Osteocyte (in vitro differentiated cells): ENCODE measurements around the gene CHST15. TPM values are rescaled to one million over a fixed set of nuclear protein-coding genes. Genes with fewer than 3 reads are reported as not detected.

Source experiments
- DNase-seq: peaks from one replicate; pipeline ENCODE4 v3.0.0; 2021; ENCODE audit warnings: mixed read lengths; ENCODE audit not compliant: unreplicated experiment; ENCODE audit errors: extremely low spot score
- H3K27ac Mint-ChIP-seq: one replicate; pipeline ENCODE4 v1.8.0; 2021; ENCODE audit warnings: mild to moderate bottlenecking, mixed read lengths; ENCODE audit not compliant: unreplicated experiment
- H3K27me3 Mint-ChIP-seq: one replicate; pipeline ENCODE4 v1.8.0; 2021; ENCODE audit warnings: mixed read lengths; ENCODE audit not compliant: unreplicated experiment
- H3K36me3 Mint-ChIP-seq: one replicate; pipeline ENCODE4 v1.8.0; 2021; ENCODE audit warnings: mixed read lengths; ENCODE audit not compliant: unreplicated experiment
- H3K4me1 Mint-ChIP-seq: one replicate; pipeline ENCODE4 v1.8.0; 2021; ENCODE audit warnings: mixed read lengths; ENCODE audit not compliant: unreplicated experiment
- H3K4me3 Mint-ChIP-seq: one replicate; pipeline ENCODE4 v1.8.0; 2021; ENCODE audit warnings: mild to moderate bottlenecking, moderate library complexity, mixed read lengths; ENCODE audit not compliant: unreplicated experiment
- H3K9me3 Mint-ChIP-seq: one replicate; pipeline ENCODE4 v1.8.0; 2021; ENCODE audit warnings: mixed read lengths; ENCODE audit not compliant: unreplicated experiment
- total RNA-seq: library from RNA; stranded (reverse); gene quantifications from 2 replicates; pipeline ENCODE4 v1.2.1, GENCODE V29; 2021
- TF ChIP-seq, protein P1 (sequence below): fragments of 200-600 bp; sonication (generic); IDR thresholded peaks from 2 replicates; pipeline ENCODE4 v1.5.0; 2021; ENCODE audit warnings: antibody characterized with exemption, mild to moderate bottlenecking, moderate library complexity

The CHST15 gene
- total RNA-seq, 1 donor from 2014 or later: 66.3 TPM

DNA sequence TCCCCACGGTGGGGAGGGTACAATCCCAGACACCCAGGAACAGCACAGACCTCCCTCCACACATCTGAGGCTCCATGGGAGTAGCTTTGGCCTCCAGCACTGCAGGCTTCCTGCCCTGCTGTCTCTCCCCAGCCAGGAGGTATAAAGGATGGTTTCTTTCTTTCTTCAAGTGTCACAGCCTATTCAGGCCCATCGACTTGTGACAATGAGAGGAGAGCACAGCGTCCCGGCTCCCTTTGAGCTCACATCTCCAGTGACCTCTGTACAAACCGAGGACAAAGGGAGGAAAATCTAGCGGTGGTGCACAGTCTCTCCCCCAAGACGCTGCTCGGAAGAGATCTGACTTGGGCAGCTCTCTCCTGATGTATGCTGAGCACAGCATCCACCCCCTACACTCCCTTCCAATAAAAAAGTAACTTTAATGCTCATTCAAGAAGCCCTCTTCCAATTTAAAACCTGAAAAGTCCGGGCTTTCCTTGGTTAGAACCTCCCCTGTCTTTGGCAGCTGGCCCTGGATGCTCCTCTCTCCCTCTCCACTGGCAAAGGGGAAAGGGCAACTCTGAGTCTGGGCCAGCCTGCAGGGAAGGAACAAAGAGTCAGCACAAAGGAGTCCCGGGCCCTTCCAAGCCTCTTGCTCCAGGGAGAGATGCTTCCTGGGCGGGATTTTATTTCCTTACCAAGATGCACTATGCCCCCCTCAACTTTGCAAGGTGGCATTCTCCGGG is 18.0 kb downstream of the CHST15 start:
- TF ChIP-seq, protein P1, sequence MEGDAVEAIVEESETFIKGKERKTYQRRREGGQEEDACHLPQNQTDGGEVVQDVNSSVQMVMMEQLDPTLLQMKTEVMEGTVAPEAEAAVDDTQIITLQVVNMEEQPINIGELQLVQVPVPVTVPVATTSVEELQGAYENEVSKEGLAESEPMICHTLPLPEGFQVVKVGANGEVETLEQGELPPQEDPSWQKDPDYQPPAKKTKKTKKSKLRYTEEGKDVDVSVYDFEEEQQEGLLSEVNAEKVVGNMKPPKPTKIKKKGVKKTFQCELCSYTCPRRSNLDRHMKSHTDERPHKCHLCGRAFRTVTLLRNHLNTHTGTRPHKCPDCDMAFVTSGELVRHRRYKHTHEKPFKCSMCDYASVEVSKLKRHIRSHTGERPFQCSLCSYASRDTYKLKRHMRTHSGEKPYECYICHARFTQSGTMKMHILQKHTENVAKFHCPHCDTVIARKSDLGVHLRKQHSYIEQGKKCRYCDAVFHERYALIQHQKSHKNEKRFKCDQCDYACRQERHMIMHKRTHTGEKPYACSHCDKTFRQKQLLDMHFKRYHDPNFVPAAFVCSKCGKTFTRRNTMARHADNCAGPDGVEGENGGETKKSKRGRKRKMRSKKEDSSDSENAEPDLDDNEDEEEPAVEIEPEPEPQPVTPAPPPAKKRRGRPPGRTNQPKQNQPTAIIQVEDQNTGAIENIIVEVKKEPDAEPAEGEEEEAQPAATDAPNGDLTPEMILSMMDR: no peak
- H3K9me3 Mint-ChIP-seq: no peaks in the 10 kb centered on the region
- peaks cover 3% of the 10 kb centered on the region for H3K36me3 Mint-ChIP-seq
- H3K27me3 Mint-ChIP-seq: no peaks in the 10 kb centered on the region
- no peak overlapping the region for H3K4me3 Mint-ChIP-seq
- H3K27ac Mint-ChIP-seq: peak overlapping the region; percentile 77
- DNase-seq: no peak
- H3K4me1 Mint-ChIP-seq: peaks cover 45% of the 10 kb centered on the region

DNA sequence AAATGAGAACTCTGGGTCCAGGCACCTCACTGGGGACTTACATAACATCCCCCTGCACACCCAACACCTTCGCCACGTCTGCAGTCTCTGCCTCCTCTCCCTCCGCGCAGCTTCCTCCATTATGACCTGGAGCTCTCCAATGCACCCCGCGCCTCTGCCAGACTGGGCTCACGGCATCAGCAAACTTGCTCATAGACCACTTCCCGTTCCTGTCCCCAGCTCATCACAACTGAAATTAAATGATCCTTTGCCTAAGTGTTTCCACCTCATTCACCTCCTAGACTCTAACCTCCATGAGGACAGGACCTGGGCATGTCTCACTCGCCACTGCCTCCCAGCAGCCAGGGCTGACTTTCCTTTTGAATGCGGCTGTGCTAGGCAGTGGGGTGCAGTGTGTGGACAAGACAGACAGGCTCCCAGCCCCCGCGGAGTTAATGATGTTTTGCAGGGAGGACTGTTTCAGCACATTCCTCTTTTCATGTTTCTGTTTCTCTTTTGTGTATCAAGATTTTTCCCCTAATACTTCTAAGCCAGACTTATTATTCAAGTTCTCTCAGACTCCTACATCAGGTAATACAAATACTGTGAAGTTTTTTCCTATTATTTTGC is 18.8 kb downstream of the CHST15 start:
- Mint-ChIP-seq H3K4me1 (peaks cover 43% of the 10 kb centered on the region), H3K4me3 (no peak overlapping the region), H3K9me3 (no peaks in the 10 kb centered on the region), H3K27ac (peak overlapping the region; percentile 77), H3K27me3 (no peaks in the 10 kb centered on the region), H3K36me3 (no peaks in the 10 kb centered on the region)
- no peak for DNase-seq
- TF ChIP-seq, protein P1: no peak

DNA sequence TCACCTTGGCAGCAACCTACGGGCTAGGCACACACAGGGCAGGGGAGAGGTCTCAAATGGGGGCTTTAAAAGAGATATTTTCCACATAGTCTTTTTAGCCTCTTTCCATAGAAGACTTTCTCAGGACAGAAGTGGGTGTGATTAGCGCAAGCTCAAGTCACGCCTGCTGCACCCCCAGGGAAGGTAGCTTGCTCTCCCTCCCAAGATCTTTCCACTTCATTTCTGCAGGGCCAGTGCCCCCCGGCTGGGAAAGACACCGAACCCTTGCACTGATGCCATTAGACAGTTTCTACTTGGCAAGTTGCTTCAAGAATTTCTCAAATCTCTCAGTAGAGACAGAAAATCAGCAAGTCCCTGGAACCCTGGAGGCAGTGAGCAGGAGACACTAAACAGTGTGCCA is 19.4 kb downstream of the CHST15 start:
- H3K4me3 Mint-ChIP-seq: no peak overlapping the region
- no peaks in the 10 kb centered on the region for H3K27me3 Mint-ChIP-seq
- peaks cover 44% of the 10 kb centered on the region for H3K4me1 Mint-ChIP-seq
- H3K36me3 Mint-ChIP-seq: no peaks in the 10 kb centered on the region
- no peak for DNase-seq
- TF ChIP-seq, protein P1: no peak
- H3K9me3 Mint-ChIP-seq: no peaks in the 10 kb centered on the region
- H3K27ac Mint-ChIP-seq: no peak overlapping the region

DNA sequence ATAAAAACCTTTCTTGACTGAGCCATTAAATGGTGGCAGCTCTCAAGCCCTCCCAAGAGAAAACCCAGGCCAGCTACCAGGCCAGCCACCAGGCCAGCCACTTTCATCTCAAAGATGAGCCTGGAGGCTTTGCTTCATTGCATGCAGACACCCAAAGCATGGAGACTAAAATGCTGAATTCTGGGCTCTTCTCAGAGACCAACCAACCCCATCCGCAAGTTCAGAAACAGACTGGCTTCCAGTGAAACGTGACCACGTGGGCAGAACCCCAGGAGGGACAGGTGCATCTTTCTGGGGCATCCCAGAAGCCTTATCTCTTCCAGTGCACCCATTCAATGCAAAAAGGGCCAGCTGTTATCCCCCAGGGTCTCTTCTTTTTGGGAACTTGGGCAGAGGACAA is 20.9 kb downstream of the CHST15 start:
- Mint-ChIP-seq H3K4me3 (no peak overlapping the region), H3K36me3 (no peaks in the 10 kb centered on the region), H3K9me3 (no peaks in the 10 kb centered on the region), H3K27ac (no peak overlapping the region), H3K4me1 (peaks cover 39% of the 10 kb centered on the region), H3K27me3 (no peaks in the 10 kb centered on the region)
- DNase-seq: no peak
- TF ChIP-seq, protein P1: no peak

DNA sequence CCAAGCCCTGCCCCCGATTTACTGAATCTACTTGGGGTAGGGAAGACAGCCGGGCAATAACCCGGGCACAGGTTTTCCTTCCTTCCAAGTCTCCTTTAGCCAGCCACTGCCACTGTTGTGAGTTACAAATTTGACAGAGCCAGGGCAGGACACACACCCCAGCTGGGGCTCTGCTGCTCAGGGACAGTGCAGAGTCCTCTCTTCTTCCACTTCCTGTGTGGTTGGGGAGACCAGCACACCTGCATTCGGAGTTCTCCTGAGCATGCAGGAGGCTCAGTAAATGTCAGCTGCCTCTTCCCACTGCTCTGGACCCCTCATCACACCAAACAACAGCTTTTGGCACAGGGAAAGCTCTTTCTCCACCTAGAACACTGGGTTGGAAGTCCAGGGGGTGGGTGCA is 21.3 kb downstream of the CHST15 start:
- no peak for DNase-seq
- no peak overlapping the region for H3K27ac Mint-ChIP-seq
- TF ChIP-seq, protein P1: no peak
- H3K4me1 Mint-ChIP-seq: peaks cover 35% of the 10 kb centered on the region
- no peaks in the 10 kb centered on the region for H3K36me3 Mint-ChIP-seq
- no peaks in the 10 kb centered on the region for H3K9me3 Mint-ChIP-seq
- no peak overlapping the region for H3K4me3 Mint-ChIP-seq
- H3K27me3 Mint-ChIP-seq: no peaks in the 10 kb centered on the region
